ENCODE measurements around the gene ATL3.
"Not testable (repeated sequence)": the region's sequence is repeated elsewhere in the genome, so short reads cannot be mapped to it uniquely, and the experiment has no call there.

ATL3 gene

GRCh38 chr11:63681321-63682065, 10.3 kb upstream of the ATL3 start, which contains the start of gene RTN3:
RTN3 (plus strand) TSS chr11:63681500; CDS start chr11:63681637, 137 bp downstream.
- DNase-seq = peak; percentile 98

DNA sequence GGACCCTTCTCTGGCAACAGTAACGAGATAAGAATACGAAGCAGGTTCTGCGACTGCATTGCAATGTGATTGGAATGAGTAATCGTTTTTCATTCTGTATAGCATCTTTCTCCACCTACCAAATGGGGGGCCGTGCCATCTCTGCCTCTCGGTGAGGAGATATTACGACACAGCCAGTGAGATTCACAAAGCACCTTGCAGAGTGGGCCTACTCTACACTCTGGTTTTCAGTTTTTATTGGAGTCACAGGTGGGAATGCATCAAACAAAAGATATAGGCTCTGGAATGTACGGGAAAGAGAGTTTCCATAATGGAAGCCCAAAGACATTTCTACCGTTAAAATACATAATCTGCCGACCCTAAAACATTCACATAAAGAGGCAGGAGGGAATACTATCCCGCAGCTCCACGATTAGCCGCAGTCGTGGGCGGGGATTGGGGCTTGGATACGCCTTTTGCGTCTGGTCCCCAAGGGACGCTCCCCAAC, 9.7 kb upstream of the ATL3 start:
- DNase-seq = no peak

GRCh38 chr11:63673579-63673978, 2.4 kb upstream of the ATL3 start:
- no peak for DNase-seq

GRCh38 chr11:63672936-63673539, 1.9 kb upstream of the ATL3 start:
- no peak for DNase-seq

- DNase-seq = no peak
Measured at GRCh38 chr11:63672156-63672463, 934 bp upstream of the ATL3 start.

- DNase-seq = peak; percentile 62
Measured at GRCh38 chr11:63670433-63671321, 499 bp downstream of the ATL3 start.

DNA sequence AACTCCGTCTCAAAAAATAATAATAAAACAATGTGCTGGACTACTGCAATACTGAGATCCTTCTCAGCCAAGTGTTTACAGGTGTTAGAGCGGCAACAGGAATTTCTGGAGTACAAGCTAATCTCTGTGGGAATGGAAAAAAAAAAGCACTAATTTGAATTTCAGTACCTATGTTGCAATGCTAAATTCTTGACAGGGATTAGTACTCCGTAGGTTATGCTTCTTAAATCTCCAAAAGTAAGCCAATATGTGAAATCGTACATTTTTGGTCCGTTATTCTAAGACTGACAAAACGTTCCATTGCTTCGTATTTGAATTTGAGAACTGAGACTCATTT, 1.1 kb downstream of the ATL3 start:
- no peak for DNase-seq

DNA sequence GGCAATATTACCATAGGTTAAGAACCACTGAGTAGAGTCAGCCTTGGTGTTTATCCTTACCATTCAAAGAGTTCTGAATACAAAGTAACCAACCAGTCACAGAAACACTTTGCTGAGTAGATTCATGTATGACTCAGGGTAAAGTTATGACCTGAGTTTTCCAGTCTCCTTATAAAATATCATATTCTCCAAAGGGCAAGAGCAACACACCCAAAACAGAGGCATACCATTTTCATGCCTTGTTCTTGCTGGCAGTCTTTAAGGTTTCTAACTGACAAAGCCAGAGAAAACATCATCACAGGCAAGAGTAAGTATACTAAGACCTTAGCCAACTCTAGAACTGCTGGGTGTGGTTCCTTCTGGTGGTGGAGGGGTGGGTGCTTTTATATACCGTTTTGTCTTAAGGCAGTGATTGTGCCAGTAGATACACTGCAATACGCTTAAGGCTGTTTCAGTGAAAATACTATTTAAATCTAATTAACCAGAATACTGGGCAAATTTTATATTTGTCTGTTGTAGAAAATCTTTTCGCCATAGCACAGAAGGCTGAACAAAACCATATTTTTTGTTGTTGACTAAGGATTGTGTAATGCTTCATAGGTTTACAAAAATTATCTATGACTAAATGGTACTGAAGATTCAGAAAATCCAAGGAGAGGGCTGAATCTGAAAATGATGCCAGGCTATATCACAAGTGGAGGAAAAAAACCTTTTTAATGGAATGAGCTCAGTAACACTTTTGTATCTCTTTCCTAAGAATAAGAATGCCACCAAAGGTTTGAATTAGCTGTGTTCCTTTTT, 3.0 kb downstream of the ATL3 start:
- no peak for DNase-seq

GRCh38 chr11:63666874-63667273, 4.3 kb downstream of the ATL3 start:
- no peak for DNase-seq

DNA sequence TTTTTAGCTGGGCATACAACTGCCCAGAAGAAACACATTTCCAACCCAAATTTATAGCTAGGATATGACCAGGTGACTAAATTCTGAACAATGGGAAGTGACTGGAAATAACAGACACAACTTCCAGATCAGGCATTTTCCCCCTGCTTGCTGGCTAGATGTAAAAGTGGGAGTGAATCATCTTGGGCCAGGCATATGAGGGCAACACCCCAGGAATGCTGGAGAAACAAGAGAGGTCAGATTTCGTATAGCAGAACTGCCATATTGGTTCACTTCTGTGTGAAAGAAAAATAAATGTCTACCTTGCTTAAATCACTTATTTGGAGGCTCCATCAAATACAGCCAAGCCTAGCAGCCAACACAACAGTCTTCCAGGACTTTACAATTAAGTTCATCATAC, 7.4 kb downstream of the ATL3 start:
- no peak for DNase-seq

GRCh38 chr11:63660972-63661371, 10.2 kb downstream of the ATL3 start:
- DNase-seq = no peak

DNA sequence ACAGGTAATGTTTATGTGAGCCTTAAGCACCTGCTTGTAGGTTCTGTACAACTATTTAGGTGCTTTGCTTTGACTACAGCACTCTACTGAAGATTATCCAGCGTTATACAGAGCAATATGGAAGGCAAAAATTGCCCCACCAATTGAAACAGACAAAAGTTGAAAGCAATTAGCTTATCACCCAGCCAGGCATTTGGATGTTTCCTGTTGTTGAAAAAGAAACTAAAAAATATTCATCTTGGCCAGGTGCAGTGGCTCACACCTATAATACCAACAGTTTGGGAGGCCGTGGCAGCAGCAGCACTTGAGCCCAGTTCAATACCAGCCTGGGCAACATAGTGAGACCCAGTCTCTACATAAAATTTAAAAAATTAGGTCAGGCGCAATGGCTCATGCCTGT, 18.5 kb downstream of the ATL3 start:
- no peak for DNase-seq

DNA sequence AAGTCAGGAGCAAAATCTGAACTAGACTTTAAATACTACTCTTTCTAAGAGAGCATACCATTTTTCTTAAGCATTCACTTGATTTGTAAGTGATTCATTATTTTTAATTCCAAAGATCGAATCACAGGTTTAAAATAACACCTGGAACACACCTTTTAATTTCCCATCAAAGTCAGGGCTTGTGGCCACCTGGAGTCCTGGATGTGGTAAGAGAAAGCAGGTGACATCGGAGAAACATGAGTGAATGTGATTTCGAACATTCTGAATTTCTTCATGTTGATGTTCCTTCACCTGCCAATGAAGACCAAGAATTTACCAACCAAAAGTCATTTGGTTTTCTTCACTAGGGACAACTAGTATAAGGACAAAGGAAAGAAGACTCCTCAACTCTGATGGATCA, 28.0 kb downstream of the ATL3 start:
- DNase-seq = no peak

DNA sequence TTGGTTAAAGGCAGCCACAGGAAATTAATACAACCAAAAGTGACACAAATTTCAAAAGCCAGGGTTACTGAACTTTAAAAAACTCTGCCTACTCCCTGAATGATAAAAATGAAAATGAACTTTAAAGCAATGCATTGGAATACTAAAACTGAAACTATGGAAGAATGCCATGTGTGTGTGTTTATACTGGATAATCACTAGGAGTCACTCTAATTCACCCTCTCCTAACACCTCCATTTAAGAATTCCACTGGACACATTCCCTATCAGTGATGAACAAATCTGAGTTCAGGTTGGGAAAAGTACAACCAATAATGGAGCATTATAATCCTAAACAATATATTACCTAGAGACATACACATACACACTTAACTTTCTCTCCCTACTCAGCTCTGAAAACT, 29.4 kb downstream of the ATL3 start:
- DNase-seq = no peak

GRCh38 chr11:63639199-63639832, 31.9 kb downstream of the ATL3 start:
- no peak for DNase-seq

GRCh38 chr11:63638436-63638835, 32.7 kb downstream of the ATL3 start:
- DNase-seq = not testable (repeated sequence)

- DNase-seq = peak; percentile 60
Measured at GRCh38 chr11:63635762-63636465, 35.3 kb downstream of the ATL3 start.

- DNase-seq = no peak
Measured at GRCh38 chr11:63629426-63629825, 41.8 kb downstream of the ATL3 start.

DNA sequence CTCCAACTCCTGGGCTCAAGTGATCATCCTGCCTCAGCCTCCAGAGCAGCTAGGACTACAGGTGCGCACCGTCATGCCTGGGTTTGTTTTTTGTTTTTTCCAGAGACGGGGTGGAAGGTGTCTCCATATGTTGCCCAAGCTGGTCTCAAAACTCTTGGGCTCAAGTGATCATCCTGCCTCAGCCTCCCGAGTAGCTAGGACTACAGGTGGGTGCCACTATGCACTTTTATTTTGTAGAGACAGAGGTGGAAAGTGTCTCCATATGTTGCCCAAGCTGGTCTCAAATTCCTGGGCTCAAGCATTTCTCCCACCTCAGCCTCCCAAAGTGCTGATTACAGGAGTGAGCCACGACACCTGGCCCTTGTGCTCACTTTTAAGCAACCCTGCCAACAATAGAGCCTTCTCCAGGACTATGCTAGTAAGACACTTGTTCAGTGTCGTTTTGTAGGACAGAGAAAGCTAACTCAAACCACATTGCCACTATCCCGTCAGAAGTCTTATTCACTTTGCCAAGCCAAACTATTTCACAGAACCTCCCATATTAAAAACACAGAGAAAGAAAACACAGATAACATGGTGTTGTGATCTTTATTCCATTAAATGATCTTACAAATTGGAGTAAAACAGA, 47.5 kb downstream of the ATL3 start:
- DNase-seq = no peak

DNA sequence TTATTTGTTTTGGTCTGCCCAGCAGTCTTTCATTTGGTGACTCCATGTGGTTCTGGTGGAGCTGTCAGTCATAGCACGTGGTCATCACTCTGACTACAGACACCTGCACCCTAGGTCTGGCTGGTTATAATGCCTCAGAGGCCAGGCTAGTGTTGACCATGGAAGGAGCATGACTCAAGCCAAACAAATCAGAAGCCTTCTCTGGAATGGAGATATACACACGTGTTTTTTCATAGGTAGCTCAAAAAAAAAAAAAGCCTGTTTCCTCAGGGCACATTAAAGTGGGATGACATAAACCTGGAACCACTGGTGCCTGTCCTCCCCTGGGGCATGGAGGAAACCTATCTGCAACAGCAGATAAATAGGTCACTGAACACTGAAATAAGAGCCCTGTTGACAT, 48.9 kb downstream of the ATL3 start:
- DNase-seq = no peak

- no peak for DNase-seq
Measured at GRCh38 chr11:63621071-63621470, 50.1 kb downstream of the ATL3 start.
